ENCODE data around the gene MROH7. TPM values are rescaled to one million over a fixed set of nuclear protein-coding genes. Genes with fewer than 3 reads are reported as not detected.
A peak's percentile ranks its signal among the peaks of the same experiment; 100 is the strongest.

Gene MROH7
- total and polyA plus RNA-seq, 2 of the 13 experiments (the other 11 are each of a cell fraction or from before 2014, with no cell fraction given): 0.09 TPM

- no peak for TF ChIP-seq MLXIP (CRISPR knock-in tag; IDR thresholded peaks at IDR 0.05; ENCODE audit: borderline replicate concordance)
- TF ChIP-seq ZBTB10 (CRISPR knock-in tag; IDR thresholded peaks at IDR 0.05; ENCODE audit: borderline replicate concordance): 0 out of 2 replicates have a peak, but pooled peaks have one; percentile 38
- peak; percentile 91; the same call in 1 of the 2 replicates for TF ChIP-seq ZNF331 (CRISPR knock-in tag; IDR thresholded peaks at IDR 0.05)
- TF ChIP-seq TP53 (CRISPR knock-in tag; conservative IDR thresholded peaks at IDR 0.05): 0 out of 2 replicates have a peak, but pooled peaks have one; percentile 65
- TF ChIP-seq ZNF740 (CRISPR knock-in tag; IDR thresholded peaks at IDR 0.05): 0 out of 2 replicates have a peak, but pooled peaks have one; percentile 51
- TF ChIP-seq SMARCE1 (IDR thresholded peaks at IDR 0.05; ENCODE audit: borderline replicate concordance): no peak
- no peak for TF ChIP-seq NFIC (IDR thresholded peaks at IDR 0.05; ENCODE audit: low read length)
- TF ChIP-seq CHD4 (IDR thresholded peaks at IDR 0.05; ENCODE audit: borderline replicate concordance, low read length): no peak
- TF ChIP-seq MYPOP (CRISPR knock-in tag; IDR thresholded peaks at IDR 0.05): peak; percentile 70; the same call in 1 of the 2 replicates
- TF ChIP-seq ZNF33B (CRISPR knock-in tag; IDR thresholded peaks at IDR 0.05): peak; percentile 87; the same call in 1 of the 2 replicates
- TF ChIP-seq ZNF609 (CRISPR knock-in tag; IDR thresholded peaks at IDR 0.05; ENCODE audit: borderline replicate concordance): peak; percentile 55; the same call in 1 of the 2 replicates
- TF ChIP-seq FIP1L1 (IDR thresholded peaks at IDR 0.05; ENCODE audit: borderline replicate concordance, insufficient read depth, low read depth, low read length): no peak
- TF ChIP-seq ONECUT2 (CRISPR knock-in tag; IDR thresholded peaks at IDR 0.05): no peak
- TF ChIP-seq ZNF510 (CRISPR knock-in tag; IDR thresholded peaks at IDR 0.05; ENCODE audit: low read depth): 0 out of 2 replicates have a peak, but pooled peaks have one; percentile 36
These were observed 74.1 kb downstream of the MROH7 start, which contains the start of gene TTC4 (continued) for GRCh38 chr1:54715493-54716298.

Measured in HepG2 (cell line).